Measurements from ENCODE around the gene FOXO1.

DNA sequence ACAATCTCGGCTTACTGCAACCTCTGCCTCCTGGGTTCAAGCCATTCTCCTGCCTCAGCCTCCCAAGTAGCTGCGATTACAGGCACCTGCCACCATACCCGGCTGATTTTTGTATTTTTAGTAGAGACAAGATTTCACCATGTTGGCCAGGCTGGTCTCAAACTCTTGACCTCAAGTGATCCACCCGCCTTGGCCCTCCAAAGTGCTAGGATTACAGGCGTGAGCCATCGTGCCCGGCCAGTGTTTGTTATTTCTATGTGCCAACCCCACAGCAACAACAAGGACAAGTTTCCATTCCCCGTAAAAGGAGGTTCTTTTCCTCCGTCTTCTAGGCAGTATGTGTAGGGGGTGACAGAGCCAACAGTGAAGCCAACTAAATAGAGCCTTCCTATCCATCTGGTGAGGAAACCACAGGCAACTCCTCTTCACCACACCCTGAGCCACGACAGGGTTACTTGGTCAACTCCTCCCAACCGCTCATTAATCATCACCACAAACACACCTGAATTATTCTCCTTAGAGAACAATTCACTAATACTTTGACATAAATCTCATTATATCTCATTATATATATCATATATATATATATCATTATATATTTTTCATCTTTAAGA, 25.5 kb downstream of the FOXO1 start:
- TF ChIP-seq CREM (IDR thresholded peaks at IDR 0.05; ENCODE audit: low read depth) (no peak), ZNF146 (CRISPR knock-in tag; IDR thresholded peaks at IDR 0.05; ENCODE audit: unreplicated experiment) (no peak), ZEB2 (IDR thresholded peaks at IDR 0.05) (no peak), FOS (IDR thresholded peaks at IDR 0.05; ENCODE audit: extremely low read depth, insufficient read length) (no peak), RAD21 (CRISPR knock-in tag; conservative IDR thresholded peaks at IDR 0.05 in 1 of 2, IDR thresholded peaks at IDR 0.05 in 1 of 2) (no peak), PHF21A (IDR thresholded peaks at IDR 0.05; ENCODE audit: borderline replicate concordance, low read depth) (no peak), RFX1 (IDR thresholded peaks at IDR 0.05) (no peak), JUN (IDR thresholded peaks at IDR 0.05; ENCODE audit: borderline replicate concordance, low read depth, low read length) (no peak), JUN (CRISPR knock-in tag; IDR thresholded peaks at IDR 0.05; ENCODE audit: borderline replicate concordance) (no peak), JUND (IDR thresholded peaks at IDR 0.05; ENCODE audit: borderline replicate concordance, low read depth, low read length) (no peak), JUND (tag; IDR thresholded peaks at IDR 0.05; ENCODE audit: borderline replicate concordance, low read depth, low read length) (no peak)
- TF ChIP-seq, protein P1, sequence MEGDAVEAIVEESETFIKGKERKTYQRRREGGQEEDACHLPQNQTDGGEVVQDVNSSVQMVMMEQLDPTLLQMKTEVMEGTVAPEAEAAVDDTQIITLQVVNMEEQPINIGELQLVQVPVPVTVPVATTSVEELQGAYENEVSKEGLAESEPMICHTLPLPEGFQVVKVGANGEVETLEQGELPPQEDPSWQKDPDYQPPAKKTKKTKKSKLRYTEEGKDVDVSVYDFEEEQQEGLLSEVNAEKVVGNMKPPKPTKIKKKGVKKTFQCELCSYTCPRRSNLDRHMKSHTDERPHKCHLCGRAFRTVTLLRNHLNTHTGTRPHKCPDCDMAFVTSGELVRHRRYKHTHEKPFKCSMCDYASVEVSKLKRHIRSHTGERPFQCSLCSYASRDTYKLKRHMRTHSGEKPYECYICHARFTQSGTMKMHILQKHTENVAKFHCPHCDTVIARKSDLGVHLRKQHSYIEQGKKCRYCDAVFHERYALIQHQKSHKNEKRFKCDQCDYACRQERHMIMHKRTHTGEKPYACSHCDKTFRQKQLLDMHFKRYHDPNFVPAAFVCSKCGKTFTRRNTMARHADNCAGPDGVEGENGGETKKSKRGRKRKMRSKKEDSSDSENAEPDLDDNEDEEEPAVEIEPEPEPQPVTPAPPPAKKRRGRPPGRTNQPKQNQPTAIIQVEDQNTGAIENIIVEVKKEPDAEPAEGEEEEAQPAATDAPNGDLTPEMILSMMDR (IDR thresholded peaks at IDR 0.05 in 2 of 3, conservative IDR thresholded peaks at IDR 0.05 in 1 of 3; ENCODE audit: insufficient read depth in 2 of 3, low read depth in 1 of 3, low read length in 3 of 3) = no peak
- TF ChIP-seq, protein P2, sequence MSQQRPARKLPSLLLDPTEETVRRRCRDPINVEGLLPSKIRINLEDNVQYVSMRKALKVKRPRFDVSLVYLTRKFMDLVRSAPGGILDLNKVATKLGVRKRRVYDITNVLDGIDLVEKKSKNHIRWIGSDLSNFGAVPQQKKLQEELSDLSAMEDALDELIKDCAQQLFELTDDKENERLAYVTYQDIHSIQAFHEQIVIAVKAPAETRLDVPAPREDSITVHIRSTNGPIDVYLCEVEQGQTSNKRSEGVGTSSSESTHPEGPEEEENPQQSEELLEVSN (IDR thresholded peaks at IDR 0.05; ENCODE audit: borderline replicate concordance in 1 of 2, extremely low read depth in 1 of 2, insufficient read depth in 1 of 2, insufficient read length in 1 of 2, low read depth in 1 of 2, low read length in 1 of 2, poor library complexity in 1 of 2, severe bottlenecking in 1 of 2) = no peak
- TF ChIP-seq, protein P3, sequence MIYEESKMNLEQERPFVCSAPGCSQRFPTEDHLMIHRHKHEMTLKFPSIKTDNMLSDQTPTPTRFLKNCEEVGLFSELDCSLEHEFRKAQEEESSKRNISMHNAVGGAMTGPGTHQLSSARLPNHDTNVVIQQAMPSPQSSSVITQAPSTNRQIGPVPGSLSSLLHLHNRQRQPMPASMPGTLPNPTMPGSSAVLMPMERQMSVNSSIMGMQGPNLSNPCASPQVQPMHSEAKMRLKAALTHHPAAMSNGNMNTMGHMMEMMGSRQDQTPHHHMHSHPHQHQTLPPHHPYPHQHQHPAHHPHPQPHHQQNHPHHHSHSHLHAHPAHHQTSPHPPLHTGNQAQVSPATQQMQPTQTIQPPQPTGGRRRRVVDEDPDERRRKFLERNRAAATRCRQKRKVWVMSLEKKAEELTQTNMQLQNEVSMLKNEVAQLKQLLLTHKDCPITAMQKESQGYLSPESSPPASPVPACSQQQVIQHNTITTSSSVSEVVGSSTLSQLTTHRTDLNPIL (CRISPR knock-in tag; IDR thresholded peaks at IDR 0.05) = no peak
